A549 (cell line): ENCODE results near the gene TDO2.

Experiments
- CTCF ChIP-seq: fragments of >200 bp; sonication (Bioruptor Twin); formaldehyde crosslinking; IDR thresholded peaks from 3 replicates; pipeline ENCODE4 v1.5.1; 2016
- HMGXB4 ChIP-seq: fragments of 250-450 bp; sonication (Bioruptor Pico); IDR thresholded peaks from 2 replicates; pipeline ENCODE4 v1.5.0; 2021; ENCODE audit warnings: mild to moderate bottlenecking, moderate library complexity, borderline replicate concordance
- POLR2A ChIP-seq: IDR thresholded peaks from 2 replicates; pipeline ENCODE4 v1.6.1; 2012; ENCODE audit warnings: mild to moderate bottlenecking, low read length
- RAD21 ChIP-seq, 2 experiments: fragments of >200 bp in 1 of 2; sonication (Bioruptor Twin) in 1 of 2; formaldehyde crosslinking in 1 of 2; IDR thresholded peaks in 1 of 2; conservative IDR thresholded peaks in 1 of 2; 2 replicates in 1 of 2; 3 replicates in 1 of 2; pipeline ENCODE4 v1.6.1; 2012 to 2018; ENCODE audit warnings: inconsistent platforms in 1 of 2
- REST ChIP-seq: fragments of 200-600 bp; sonication (generic); IDR thresholded peaks from 2 replicates; pipeline ENCODE4 v1.6.1; 2016; ENCODE audit warnings: antibody characterized with exemption, mild to moderate bottlenecking, moderate library complexity
- SMC3 ChIP-seq: fragments of >200 bp; sonication (Bioruptor Twin); formaldehyde crosslinking; IDR thresholded peaks from 3 replicates; pipeline ENCODE4 v1.6.1; 2018; ENCODE audit warnings: inconsistent platforms

- TF ChIP-seq REST = no peak
- no peak for TF ChIP-seq POLR2A
- TF ChIP-seq CTCF = no peak
- no peak for TF ChIP-seq HMGXB4 (CRISPR knock-in tag)
- TF ChIP-seq RAD21 (conservative IDR thresholded peaks at IDR 0.05 in 1 of 2, IDR thresholded peaks at IDR 0.05 in 1 of 2) = no peak
- no peak for TF ChIP-seq SMC3
Observed at GRCh38 chr4:155906554-155907247, 3.2 kb downstream of the TDO2 start.
